A549 (cell line): ENCODE data around the gene MAGEA10.

Experiments
- CBX2 ChIP-seq: fragments of 200-600 bp; sonication (generic); IDR thresholded peaks from 2 replicates; pipeline ENCODE4 v1.6.1; 2016; ENCODE audit warnings: low read depth, mild to moderate bottlenecking, borderline replicate concordance
- CTCF ChIP-seq: fragments of >200 bp; sonication (Bioruptor Twin); formaldehyde crosslinking; IDR thresholded peaks from 3 replicates; pipeline ENCODE4 v1.5.1; 2016
- HOXA7 ChIP-seq: fragments of 250-450 bp; sonication (Bioruptor Pico); IDR thresholded peaks from 2 replicates; pipeline ENCODE4 v1.5.0; 2020; ENCODE audit warnings: mild to moderate bottlenecking, moderate library complexity
- JUN ChIP-seq, 2 experiments: fragments of >200 bp; sonication (Bioruptor Twin); formaldehyde crosslinking; IDR thresholded peaks; 2 replicates in 1 of 2; 3 replicates in 1 of 2; pipeline ENCODE4 v1.6.1; 2016 to 2017
- POLR2A ChIP-seq: IDR thresholded peaks from 2 replicates; pipeline ENCODE4 v1.6.1; 2012; ENCODE audit warnings: mild to moderate bottlenecking, low read length
- RAD21 ChIP-seq, 2 experiments: fragments of >200 bp in 1 of 2; sonication (Bioruptor Twin) in 1 of 2; formaldehyde crosslinking in 1 of 2; IDR thresholded peaks in 1 of 2; conservative IDR thresholded peaks in 1 of 2; 2 replicates in 1 of 2; 3 replicates in 1 of 2; pipeline ENCODE4 v1.6.1; 2012 to 2018; ENCODE audit warnings: inconsistent platforms in 1 of 2
- SMC3 ChIP-seq: fragments of >200 bp; sonication (Bioruptor Twin); formaldehyde crosslinking; IDR thresholded peaks from 3 replicates; pipeline ENCODE4 v1.6.1; 2018; ENCODE audit warnings: inconsistent platforms
- ZSCAN20 ChIP-seq: fragments of 250-450 bp; sonication (Bioruptor Pico); IDR thresholded peaks from 2 replicates; pipeline ENCODE4 v1.8.0; 2022; ENCODE audit warnings: mild to moderate bottlenecking, moderate library complexity

DNA sequence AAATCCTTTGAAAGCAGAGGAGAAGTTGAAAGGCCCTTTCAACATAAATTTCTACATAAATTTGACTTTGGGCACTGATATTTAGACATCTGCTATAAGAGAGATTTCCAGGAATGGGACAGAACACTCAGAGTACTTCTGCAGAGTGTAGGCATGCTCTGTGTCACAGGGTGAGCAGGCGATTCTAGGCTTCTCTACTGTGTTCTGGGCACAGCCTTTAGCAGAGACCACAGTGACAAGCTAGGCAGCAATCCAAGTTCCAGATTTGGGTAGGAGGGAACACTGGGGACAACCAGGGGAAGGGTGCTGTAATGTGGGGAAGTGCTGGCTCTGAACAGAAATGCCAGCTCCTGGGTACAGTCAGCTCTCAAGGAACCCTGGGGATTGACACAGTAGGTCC is 6.9 kb downstream of the MAGEA10 start:
- no peak for TF ChIP-seq CBX2
- no peak for TF ChIP-seq CTCF
- TF ChIP-seq SMC3 = no peak
- no peak for TF ChIP-seq POLR2A
- no peak for TF ChIP-seq RAD21 (conservative IDR thresholded peaks at IDR 0.05 in 1 of 2, IDR thresholded peaks at IDR 0.05 in 1 of 2)
- no peak for TF ChIP-seq JUN (IDR thresholded peaks at IDR 0.05)
- no peak for TF ChIP-seq ZSCAN20 (CRISPR knock-in tag)
- TF ChIP-seq HOXA7 (CRISPR knock-in tag) = no peak
